ENCODE data around the gene NUCKS1. TPM values are rescaled to one million over a fixed set of nuclear protein-coding genes. Genes with fewer than 3 reads are reported as not detected.

The NUCKS1 gene
- total and polyA plus RNA-seq, 10 of the 15 experiments (the other 5 are each of a cell fraction or from before 2014, with no cell fraction given): 40.5 to 135 (median 55.5) TPM

GRCh38 chr1:205678286-205679111 lies 71.5 kb downstream of the NUCKS1 start:
- in situ Hi-C loops (cut with MboI) (no loop called here), intact Hi-C loops (cut with micrococcal nuclease; ENCODE audit: unreplicated experiment) (no loop called here)
- CTCF ChIA-PET: interaction anchor here (0.7 to 31.9 kb wide), 10 partner anchors 7 to 299 kb away, joined by 3 to 1339 read pairs (median 9); no protein-coding TSS in a partner anchor
- POLR2A ChIA-PET: interaction anchor here (1.1 to 5.0 kb wide), 4 partner anchors 9 to 33 kb away, joined by 3 to 24 read pairs (median 13); no protein-coding TSS in a partner anchor
- Histone ChIP-seq H3K9me3 (replicated peaks; ENCODE audit: control insufficient read depth, insufficient read depth, low read length) (no peaks in the 10 kb centered on the region), H3K79me2 (ENCODE audit: control insufficient read depth, insufficient read depth, low read length) (no peaks in the 10 kb centered on the region), H4K20me1 (ENCODE audit: control insufficient read depth, insufficient read depth) (peaks cover 3% of the 10 kb centered on the region; the same call in 1 of the 2 replicates), H3K27ac (ENCODE audit: control insufficient read depth, insufficient read depth) (no peak overlapping the region), H3K4me2 (ENCODE audit: control insufficient read depth, insufficient read depth) (no peak overlapping the region), H3K36me3 (ENCODE audit: control insufficient read depth in 2 of 2, insufficient read depth in 2 of 2, low read length in 1 of 2) (no peaks in the 10 kb centered on the region), H3K9ac (ENCODE audit: control insufficient read depth, insufficient read depth, low read length) (no peak overlapping the region), H3K4me3 (no peak overlapping the region), H3K27me3 (replicated peaks in 1 of 2; ENCODE audit: control insufficient read depth in 2 of 2, insufficient read depth in 2 of 2, low read length in 1 of 2) (peaks cover 0 to 4% of the 10 kb centered on the region in 2 experiments; a peak in 1 of 4 replicates), H3K4me1 (ENCODE audit: control insufficient read depth, insufficient read depth, low read length) (peaks cover 9% of the 10 kb centered on the region), H2AFZ (ENCODE audit: control insufficient read depth, low read depth, low read length) (no peak overlapping the region)
- DNase-seq (ENCODE audit: low read depth, low spot score) (no peak), ATAC-seq (no peak), FAIRE-seq (no peak)
- RAD21 ChIA-PET (ENCODE audit: unreplicated experiment): interaction anchor here (1.1 to 6.7 kb wide), 10 partner anchors 9 to 299 kb away, joined by 3 to 36 read pairs (median 6); no protein-coding TSS in a partner anchor
- no peak for TF ChIP-seq BCL11A (IDR thresholded peaks at IDR 0.05; ENCODE audit: low read depth, low read length)
- TF ChIP-seq TCF7 (IDR thresholded peaks at IDR 0.05; ENCODE audit: borderline replicate concordance): no peak
- no peak for TF ChIP-seq NRF1 (conservative IDR thresholded peaks at IDR 0.05; ENCODE audit: low read depth, low read length)
- TF ChIP-seq EED (IDR thresholded peaks at IDR 0.05; ENCODE audit: low read depth): no peak
- no peak for TF ChIP-seq IKZF2 (IDR thresholded peaks at IDR 0.05)
- no peak for TF ChIP-seq NFXL1 (IDR thresholded peaks at IDR 0.05; ENCODE audit: borderline replicate concordance)
- TF ChIP-seq, protein P1, sequence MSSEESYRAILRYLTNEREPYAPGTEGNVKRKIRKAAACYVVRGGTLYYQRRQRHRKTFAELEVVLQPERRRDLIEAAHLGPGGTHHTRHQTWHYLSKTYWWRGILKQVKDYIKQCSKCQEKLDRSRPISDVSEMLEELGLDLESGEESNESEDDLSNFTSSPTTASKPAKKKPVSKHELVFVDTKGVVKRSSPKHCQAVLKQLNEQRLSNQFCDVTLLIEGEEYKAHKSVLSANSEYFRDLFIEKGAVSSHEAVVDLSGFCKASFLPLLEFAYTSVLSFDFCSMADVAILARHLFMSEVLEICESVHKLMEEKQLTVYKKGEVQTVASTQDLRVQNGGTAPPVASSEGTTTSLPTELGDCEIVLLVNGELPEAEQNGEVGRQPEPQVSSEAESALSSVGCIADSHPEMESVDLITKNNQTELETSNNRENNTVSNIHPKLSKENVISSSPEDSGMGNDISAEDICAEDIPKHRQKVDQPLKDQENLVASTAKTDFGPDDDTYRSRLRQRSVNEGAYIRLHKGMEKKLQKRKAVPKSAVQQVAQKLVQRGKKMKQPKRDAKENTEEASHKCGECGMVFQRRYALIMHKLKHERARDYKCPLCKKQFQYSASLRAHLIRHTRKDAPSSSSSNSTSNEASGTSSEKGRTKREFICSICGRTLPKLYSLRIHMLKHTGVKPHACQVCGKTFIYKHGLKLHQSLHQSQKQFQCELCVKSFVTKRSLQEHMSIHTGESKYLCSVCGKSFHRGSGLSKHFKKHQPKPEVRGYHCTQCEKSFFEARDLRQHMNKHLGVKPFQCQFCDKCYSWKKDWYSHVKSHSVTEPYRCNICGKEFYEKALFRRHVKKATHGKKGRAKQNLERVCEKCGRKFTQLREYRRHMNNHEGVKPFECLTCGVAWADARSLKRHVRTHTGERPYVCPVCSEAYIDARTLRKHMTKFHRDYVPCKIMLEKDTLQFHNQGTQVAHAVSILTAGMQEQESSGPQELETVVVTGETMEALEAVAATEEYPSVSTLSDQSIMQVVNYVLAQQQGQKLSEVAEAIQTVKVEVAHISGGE (CRISPR knock-in tag; IDR thresholded peaks at IDR 0.05): no peak
- TF ChIP-seq, protein P2, sequence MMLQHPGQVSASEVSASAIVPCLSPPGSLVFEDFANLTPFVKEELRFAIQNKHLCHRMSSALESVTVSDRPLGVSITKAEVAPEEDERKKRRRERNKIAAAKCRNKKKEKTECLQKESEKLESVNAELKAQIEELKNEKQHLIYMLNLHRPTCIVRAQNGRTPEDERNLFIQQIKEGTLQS (IDR thresholded peaks at IDR 0.05; ENCODE audit: borderline replicate concordance, extremely low read depth, low read depth, low read length): no peak
- no peak for TF ChIP-seq ZNF217 (IDR thresholded peaks at IDR 0.05)
- TF ChIP-seq CBX5 (IDR thresholded peaks at IDR 0.05; ENCODE audit: low read depth): no peak
- TF ChIP-seq SREBF2 (IDR thresholded peaks at IDR 0.05; ENCODE audit: low read length): no peak
- no peak for TF ChIP-seq LARP7 (IDR thresholded peaks at IDR 0.05)
- no peak for TF ChIP-seq ZNF274 (IDR thresholded peaks at IDR 0.05; ENCODE audit: insufficient read depth, insufficient read length)
- no peak for TF ChIP-seq ZNF207 (IDR thresholded peaks at IDR 0.05; ENCODE audit: borderline replicate concordance)
- TF ChIP-seq DPF2 (IDR thresholded peaks at IDR 0.05): no peak
- TF ChIP-seq EGR1 (IDR thresholded peaks at IDR 0.05; ENCODE audit: borderline replicate concordance in 1 of 2, low read depth in 2 of 2, low read length in 2 of 2): no peak
- TF ChIP-seq SMC3 (IDR thresholded peaks at IDR 0.05; ENCODE audit: borderline replicate concordance, low read length): no peak
- TF ChIP-seq, protein P3, sequence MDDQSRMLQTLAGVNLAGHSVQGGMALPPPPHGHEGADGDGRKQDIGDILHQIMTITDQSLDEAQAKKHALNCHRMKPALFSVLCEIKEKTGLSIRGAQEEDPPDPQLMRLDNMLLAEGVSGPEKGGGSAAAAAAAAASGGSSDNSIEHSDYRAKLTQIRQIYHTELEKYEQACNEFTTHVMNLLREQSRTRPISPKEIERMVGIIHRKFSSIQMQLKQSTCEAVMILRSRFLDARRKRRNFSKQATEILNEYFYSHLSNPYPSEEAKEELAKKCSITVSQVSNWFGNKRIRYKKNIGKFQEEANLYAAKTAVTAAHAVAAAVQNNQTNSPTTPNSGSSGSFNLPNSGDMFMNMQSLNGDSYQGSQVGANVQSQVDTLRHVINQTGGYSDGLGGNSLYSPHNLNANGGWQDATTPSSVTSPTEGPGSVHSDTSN (IDR thresholded peaks at IDR 0.05; ENCODE audit: insufficient replicate concordance, low read depth, low read length): no peak
- BruUV-seq (replicated peaks): no TSS peak
- SMC1A ChIA-PET (ENCODE audit: uncharacterized antibody, unreplicated experiment): interaction anchor here (1.2 to 26.7 kb wide), 10 partner anchors 10 to 299 kb away, joined by 3 to 1008 read pairs (median 6); no protein-coding TSS in a partner anchor
- 78% methylated on average over 10 of the region's 10 CpGs for WGBS (ENCODE audit: insufficient coverage, insufficient replicate concordance, low lambda C conversion rate, missing lambda C conversion rate)

All from GM12878 (cell line).